H54 (cell line): Measurements from ENCODE around the gene FBN1.

Experiments
- DNase-seq: peaks from one replicate; pipeline ENCODE4 v3.0.0; 2011; ENCODE audit warnings: low spot score, mixed read lengths; ENCODE audit not compliant: insufficient read length
- FAIRE-seq: peaks from 3 replicates; lab custom pipeline; 2011; peaks lifted over from hg19 to GRCh38; lab: Jason Lieb, UNC
- POLR2A ChIP-seq: IDR thresholded peaks from 2 replicates; pipeline ENCODE4 v1.6.1; 2011; ENCODE audit warnings: low read depth, mild to moderate bottlenecking, low read length

The FBN1 gene

GRCh38 chr15:48643206-48643605 is 2.3 kb downstream of the FBN1 start:
- no peak for TF ChIP-seq POLR2A
- FAIRE-seq: no peak
- DNase-seq: no peak

GRCh38 chr15:48642795-48643194 is 2.7 kb downstream of the FBN1 start:
- DNase-seq (no peak), FAIRE-seq (no peak)

GRCh38 chr15:48641416-48641815 is 4.1 kb downstream of the FBN1 start:
- no peak for TF ChIP-seq POLR2A
- no peak for FAIRE-seq
- DNase-seq: no peak

More at GRCh38 chr15:48642795-48643194, 2.7 kb downstream of the FBN1 start:
- TF ChIP-seq POLR2A: no peak

GRCh38 chr15:48638963-48639362 is 6.5 kb downstream of the FBN1 start:
- FAIRE-seq: no peak
- DNase-seq: no peak
- no peak for TF ChIP-seq POLR2A

- DNase-seq: no peak
- no peak for FAIRE-seq
- no peak for TF ChIP-seq POLR2A
These were observed 7.9 kb downstream of the FBN1 start for GRCh38 chr15:48637639-48638038.

- no peak for TF ChIP-seq POLR2A
- DNase-seq: no peak
- FAIRE-seq: no peak
These were observed 9.0 kb downstream of the FBN1 start for GRCh38 chr15:48636511-48636910.

- TF ChIP-seq POLR2A: no peak
- no peak for FAIRE-seq
These were observed 10.6 kb downstream of the FBN1 start for GRCh38 chr15:48634893-48635292.

GRCh38 chr15:48634096-48634495 is 11.4 kb downstream of the FBN1 start:
- no peak for DNase-seq
- TF ChIP-seq POLR2A: no peak
- FAIRE-seq: no peak

More at GRCh38 chr15:48634893-48635292, 10.6 kb downstream of the FBN1 start:
- no peak for DNase-seq

GRCh38 chr15:48632651-48633050 is 12.9 kb downstream of the FBN1 start:
- no peak for TF ChIP-seq POLR2A
- no peak for DNase-seq
- no peak for FAIRE-seq

GRCh38 chr15:48631176-48631770 is 14.2 kb downstream of the FBN1 start:
- FAIRE-seq: no peak
- no peak for TF ChIP-seq POLR2A
- DNase-seq: no peak

- no peak for TF ChIP-seq POLR2A
- no peak for FAIRE-seq
- DNase-seq: no peak
These were observed 15.3 kb downstream of the FBN1 start for GRCh38 chr15:48630245-48630644.

GRCh38 chr15:48628832-48629231 is 16.7 kb downstream of the FBN1 start:
- TF ChIP-seq POLR2A: no peak
- no peak for FAIRE-seq
- no peak for DNase-seq

- FAIRE-seq: no peak
- no peak for DNase-seq
- no peak for TF ChIP-seq POLR2A
These were observed 18.1 kb downstream of the FBN1 start for GRCh38 chr15:48627260-48627940.

- no peak for TF ChIP-seq POLR2A
- DNase-seq: no peak
- FAIRE-seq: no peak
These were observed 20.4 kb downstream of the FBN1 start for GRCh38 chr15:48625126-48625525.

- no peak for DNase-seq
- FAIRE-seq: no peak
- no peak for TF ChIP-seq POLR2A
These were observed 20.8 kb downstream of the FBN1 start for GRCh38 chr15:48624700-48625099.
